SH-SY5Y (cell line): Measurements from ENCODE around the gene LIMA1.

Experiments
- GATA2 ChIP-seq: IDR thresholded peaks from 2 replicates; pipeline ENCODE4 v1.6.1; 2011; ENCODE audit warnings: mild to moderate bottlenecking, low read depth, low read length
- GATA3 ChIP-seq: IDR thresholded peaks from 2 replicates; pipeline ENCODE4 v1.6.1; 2011; ENCODE audit warnings: low read depth, mild to moderate bottlenecking, low read length, moderate library complexity

- no peak for TF ChIP-seq GATA2
- no peak for TF ChIP-seq GATA3
These were observed 134.0 kb downstream of the LIMA1 start for GRCh38 chr12:50149311-50149710.
